HG03520 (cell line): ENCODE results near the gene COL6A1.

ENCODE experiments used
- ATAC-seq: cut with Tn5 transposase; IDR thresholded peaks from one replicate; pipeline ENCODE4 v1.9.1; 2021; ENCODE audit warnings: mild to moderate bottlenecking, moderate library complexity; ENCODE audit not compliant: unreplicated experiment

The COL6A1 gene

GRCh38 chr21:45981151-45982091, at the start of gene COL6A1:
TSS of gene COL6A1 (plus strand) at chr21:45981770. CDS start at chr21:45981851, 81 bp downstream.
- ATAC-seq, result no peak

GRCh38 chr21:45932922-45933502, 48.6 kb upstream of the COL6A1 start:
- ATAC-seq, result no peak

DNA sequence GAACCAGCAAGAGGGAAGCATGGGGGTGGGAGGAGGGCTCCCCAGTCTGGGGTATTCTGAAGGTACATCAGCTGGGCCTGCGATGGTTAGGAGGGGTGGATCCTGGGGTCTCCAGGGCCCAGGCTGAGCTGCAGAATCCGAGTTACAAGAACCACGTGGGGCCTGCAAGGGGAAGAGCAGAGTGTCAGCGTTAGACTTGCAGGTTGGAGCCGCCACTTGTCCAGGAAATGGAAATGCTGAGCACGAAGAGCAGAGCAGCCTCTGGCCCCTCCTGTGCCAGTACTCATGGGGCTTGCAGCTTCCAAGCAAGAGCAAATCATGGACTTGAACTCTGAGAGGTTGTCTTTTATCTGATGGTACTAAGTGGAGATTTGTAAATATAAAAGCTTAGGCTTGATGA, 47.5 kb upstream of the COL6A1 start:
- no peak for ATAC-seq

GRCh38 chr21:45934554-45934953, 47.0 kb upstream of the COL6A1 start:
- ATAC-seq, result no peak

DNA sequence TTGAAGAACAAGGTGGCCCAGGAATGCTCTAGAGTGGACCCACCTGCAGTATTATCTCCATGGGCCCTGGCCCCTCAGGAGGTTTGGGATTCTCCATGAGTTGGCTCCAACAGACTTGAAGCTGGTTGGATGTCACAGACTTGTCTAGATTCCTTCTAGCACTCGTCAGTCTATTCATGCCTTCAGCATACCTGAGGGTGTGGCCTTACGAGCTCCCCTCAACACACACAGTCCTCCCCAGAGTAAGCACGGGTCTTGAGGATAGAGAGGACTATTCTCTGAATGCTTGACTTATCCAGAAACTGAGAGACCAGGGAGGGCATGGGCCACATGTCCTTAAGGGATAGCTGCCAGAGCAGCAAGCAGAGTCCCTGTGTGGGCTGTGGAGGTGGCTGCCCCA, 45.9 kb upstream of the COL6A1 start:
- ATAC-seq, result no peak

DNA sequence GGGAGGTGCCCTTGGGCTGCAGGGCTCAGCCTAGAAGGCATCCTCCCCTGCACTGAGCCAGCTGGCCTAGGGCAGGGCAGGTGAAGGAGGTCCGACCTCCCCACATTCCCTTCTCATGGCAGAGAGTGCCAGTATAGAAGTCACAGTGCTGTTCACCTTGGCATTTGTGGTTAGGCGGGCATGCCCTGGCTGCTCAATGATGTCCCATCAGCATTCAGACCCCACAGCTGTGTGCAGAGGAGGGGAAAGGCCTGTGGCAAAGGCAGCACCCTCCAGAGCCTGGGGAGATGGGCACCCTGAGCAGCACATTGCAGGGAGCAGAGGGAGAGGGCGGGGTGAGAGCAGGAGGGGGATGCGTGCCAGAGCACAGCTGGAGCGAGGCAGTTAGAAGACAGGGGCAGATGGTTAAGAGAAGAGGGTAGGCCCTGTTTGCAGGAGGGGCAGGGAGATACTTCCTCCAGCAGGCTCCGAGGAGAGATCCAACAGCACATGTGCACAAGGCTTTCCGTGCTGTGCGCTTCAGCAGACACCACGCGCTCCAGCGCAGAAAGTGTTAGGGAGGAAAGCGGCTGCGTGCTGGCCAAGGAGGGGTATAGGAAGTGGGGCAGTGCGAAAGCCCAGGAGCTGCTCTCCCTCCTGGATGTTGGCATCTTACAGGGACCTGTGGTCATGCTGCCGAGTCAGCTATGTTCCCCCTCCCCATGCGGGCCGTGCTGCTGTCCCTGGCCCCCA, 43.7 kb upstream of the COL6A1 start:
- no peak for ATAC-seq

- ATAC-seq, result no peak
Measured at GRCh38 chr21:45938453-45938755, 43.2 kb upstream of the COL6A1 start.

GRCh38 chr21:45938811-45939520, 42.6 kb upstream of the COL6A1 start:
- ATAC-seq, result no peak

- no peak for ATAC-seq
Measured at GRCh38 chr21:45939521-45940045, 42.0 kb upstream of the COL6A1 start.

- ATAC-seq, result no peak
Measured at GRCh38 chr21:45940091-45940490, 41.5 kb upstream of the COL6A1 start.

DNA sequence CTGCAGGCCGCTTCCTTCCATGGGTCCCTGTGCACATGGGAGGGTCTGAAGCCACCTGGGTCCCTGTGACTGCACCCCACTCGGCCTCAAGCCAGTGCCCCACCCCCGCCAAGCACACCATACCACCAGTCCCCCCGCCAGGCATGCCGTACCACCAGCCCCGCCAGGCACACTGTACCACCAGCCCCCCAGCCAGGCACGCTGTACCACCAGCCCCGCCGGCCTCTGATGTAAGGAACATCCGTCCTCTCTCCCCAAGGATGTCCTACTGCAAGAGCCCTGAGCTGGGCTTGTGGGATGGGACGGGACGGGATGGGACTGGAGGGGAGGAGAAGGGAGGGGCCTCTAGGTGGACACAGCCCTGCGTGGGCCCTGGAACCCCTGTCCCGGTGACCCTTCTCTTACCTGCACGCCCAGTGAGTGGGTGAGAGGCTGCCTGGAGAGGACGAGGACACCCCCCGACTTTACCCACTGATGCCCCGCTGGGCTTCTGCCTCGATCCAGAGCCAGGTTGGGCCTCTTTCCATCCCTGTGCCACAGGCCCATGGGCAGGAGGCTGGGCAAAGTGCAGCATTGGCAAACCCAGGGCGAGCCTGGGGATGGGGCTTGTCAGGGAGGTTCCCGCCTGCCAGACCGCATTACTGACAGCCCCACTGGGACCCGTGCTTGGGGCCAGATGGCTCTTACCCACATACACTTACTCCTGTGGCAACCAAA, 40.8 kb upstream of the COL6A1 start:
- ATAC-seq, result no peak

GRCh38 chr21:45941338-45941710, 40.2 kb upstream of the COL6A1 start:
- ATAC-seq, result no peak

DNA sequence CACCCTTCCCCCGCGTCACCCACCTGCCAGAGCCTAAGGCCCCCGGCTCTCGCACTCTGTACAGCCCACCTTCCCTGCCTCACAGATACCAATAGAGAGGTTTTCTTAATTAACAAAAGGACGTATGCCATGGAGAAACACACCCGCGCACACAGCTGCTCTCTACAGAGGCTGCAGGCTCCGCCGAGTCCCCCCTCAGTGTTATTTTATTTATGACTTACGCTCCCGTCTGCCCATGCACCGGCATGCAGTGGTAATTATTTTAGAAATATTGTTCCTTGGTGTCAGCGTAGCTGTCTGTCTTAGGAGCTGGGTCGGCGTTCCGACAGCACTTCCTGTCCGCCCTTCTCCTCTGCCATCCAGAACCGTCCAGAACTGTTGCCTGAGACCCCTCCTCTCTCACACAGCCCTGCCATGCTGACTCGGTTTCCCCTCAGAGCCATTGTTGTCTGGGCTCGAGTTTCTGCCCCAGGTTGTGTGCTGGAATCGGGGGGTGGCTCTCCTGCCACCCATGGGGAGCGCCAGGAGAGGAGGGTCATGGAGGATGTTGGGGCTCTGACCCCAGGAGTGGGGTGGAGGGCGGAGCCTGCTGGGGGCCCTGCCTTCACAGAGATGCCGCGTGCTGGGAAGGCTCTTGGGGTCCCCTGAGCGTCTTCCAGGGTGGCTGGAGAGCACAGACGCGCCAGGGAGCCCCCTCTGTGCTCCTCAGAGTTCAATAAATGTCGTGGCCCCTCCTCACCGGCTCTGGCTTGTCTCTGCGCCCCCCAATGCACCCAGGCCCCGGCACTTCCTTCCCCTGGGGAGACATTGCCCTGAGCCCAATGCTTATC, 39.6 kb upstream of the COL6A1 start:
- no peak for ATAC-seq

DNA sequence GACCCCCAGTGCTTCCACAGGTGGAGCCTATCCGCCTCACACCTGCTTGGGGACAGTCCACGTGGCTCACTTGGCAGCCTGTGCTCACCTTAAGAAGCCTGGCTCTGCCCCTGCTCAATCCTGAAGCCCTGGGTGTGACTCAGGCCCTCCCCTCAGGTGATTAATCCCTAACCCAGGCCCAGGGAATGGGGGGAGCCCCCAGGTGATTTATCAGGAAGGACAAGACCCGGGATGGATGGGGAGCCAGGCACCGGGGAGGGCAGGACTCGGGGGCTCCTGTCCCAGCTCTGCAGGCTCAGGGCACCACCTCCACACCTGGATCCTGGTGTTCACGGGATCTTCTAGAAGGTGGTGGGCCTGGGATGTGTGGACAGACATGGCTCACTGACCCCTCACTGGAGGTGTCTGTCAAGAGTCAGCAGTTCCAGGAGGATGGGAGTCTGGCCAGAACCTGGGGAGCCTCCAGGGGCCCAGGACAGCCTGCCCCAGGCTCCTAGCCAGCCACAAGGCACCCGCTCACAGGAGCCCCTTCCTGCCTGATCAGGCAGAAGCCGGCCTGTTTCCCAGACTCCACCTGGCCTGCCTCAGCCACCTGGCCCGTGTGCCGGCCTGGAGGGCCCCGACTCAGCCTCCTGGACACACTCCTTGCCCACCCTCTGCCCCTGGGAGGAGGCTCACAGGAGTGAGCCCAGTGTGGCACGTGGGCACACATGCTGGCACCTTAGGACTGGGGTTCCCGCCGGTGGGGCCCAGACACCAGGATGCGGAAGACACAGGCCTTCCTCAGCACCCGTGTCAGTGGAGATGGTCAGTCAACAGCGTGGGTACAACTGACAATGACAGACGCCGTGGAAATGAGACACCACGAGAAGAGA, 38.6 kb upstream of the COL6A1 start:
- no peak for ATAC-seq

DNA sequence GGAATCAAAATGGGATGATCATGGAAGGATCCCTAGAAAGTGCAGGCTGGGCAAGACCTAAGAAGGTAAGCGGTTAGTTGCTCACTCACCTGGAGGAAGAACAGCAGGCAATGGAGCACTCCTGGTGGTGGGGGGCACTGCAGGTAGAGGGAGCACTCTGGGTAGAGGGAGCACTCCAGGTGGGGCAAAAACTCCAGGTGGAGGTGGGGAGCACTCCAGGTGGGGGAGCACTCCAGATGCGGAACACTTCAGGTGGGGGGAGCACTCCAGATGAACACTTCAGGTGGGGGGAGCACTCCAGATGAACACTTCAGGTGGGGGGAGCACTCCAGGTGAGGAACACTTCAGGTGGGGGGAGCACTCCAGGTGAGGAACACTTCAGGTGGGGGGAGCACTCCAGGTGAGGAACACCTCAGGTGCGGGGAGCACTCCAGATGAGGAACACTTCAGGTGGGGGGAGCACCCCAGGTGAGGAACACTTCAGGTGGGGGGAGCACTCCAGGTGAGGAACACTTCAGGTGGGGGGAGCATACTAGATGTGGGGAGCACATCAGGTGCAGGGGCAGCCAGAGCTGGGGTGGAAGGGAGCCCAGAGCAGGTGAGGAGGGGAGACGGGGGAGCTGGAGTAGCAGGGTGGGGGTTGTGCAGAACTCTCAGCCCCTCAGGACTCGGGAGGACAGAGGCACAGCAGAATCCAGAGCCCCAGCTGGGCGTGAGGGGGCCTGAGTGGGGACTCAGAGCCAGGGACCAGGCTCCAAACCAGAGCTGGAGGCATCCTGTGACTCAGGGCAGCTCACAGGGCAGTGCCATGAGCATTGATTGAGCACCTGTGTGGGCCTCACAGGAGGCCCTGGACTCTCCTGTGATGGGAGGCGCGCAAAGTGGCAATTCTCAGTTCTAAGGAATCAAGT, 37.7 kb upstream of the COL6A1 start:
- ATAC-seq, result no peak

GRCh38 chr21:45944601-45945000, 37.0 kb upstream of the COL6A1 start:
- ATAC-seq, result no peak

DNA sequence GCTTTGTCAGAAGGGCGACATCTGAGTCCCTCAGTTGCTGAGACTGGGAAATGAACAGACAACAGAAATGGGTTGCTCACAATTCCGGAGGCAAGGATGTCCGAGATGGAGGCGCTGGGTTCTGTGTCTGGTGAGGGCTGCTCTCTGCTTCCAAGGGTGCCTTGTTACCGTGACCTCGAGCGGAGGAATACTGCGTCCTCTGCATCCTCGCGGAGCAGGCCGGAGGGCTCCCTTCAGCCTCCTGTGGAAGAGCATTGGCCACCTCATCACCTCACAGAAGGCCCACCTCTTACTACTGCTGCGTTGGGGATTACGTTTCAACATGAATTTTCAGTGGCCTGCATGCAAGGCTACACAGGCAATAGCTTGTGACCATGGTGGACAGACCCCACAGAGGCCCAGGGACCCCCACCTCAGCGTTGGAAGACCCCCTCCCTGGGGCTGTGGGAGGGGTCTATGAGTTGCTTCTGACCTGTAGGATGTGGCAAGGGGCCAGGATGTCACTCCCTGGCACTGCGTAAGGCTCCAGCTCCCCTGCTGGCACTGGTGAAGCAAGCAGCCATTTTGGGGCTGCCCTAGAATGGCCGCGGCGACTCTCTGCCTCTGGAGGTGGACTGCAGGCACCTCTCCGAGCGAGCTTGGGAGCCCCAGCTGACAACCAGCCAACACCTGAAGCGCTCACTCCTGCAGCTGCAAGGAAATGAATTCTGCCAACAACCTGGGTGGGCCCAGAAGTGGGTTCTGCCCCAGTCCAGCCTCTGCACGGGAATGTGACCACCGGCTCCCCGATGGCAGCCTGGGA, 36.3 kb upstream of the COL6A1 start:
- ATAC-seq, result no peak
